GM13976 (cell line): ENCODE measurements around the gene CAMKK2.
"Not testable (repeated sequence)": the region's sequence is repeated elsewhere in the genome, so short reads cannot be mapped to it uniquely, and the experiment has no call there.

Source experiments
- DNase-seq: peaks from one replicate; pipeline ENCODE4 v3.0.0; 2012; ENCODE audit warnings: low spot score
- CTCF ChIP-seq: IDR thresholded peaks from 2 replicates; pipeline ENCODE4 v1.5.1; 2012; ENCODE audit warnings: borderline replicate concordance, mild to moderate bottlenecking; ENCODE audit not compliant: insufficient read depth; ENCODE audit errors: extremely low read depth, missing control alignments, control extremely low read depth
- in situ Hi-C: fragments of 300-500 bp; cut with MboI; formaldehyde crosslinking; loops from one replicate; pipeline ENCODE4 v1.12.0; 2022; ENCODE audit warnings: low sequenced_read_pairs, mixed read lengths, inconsistent platforms; ENCODE audit not compliant: unreplicated experiment

The CAMKK2 gene

GRCh38 chr12:121299662-121300061, 3.2 kb upstream of the CAMKK2 start:
- no peak for DNase-seq
- in situ Hi-C loops: no loop called here
- no peak for TF ChIP-seq CTCF

GRCh38 chr12:121298411-121298810, 1.9 kb upstream of the CAMKK2 start:
- DNase-seq, in situ Hi-C loops: not testable (repeated sequence)

GRCh38 chr12:121297435-121297991, 1.0 kb upstream of the CAMKK2 start:
- DNase-seq: peak; percentile 52
- no peak for TF ChIP-seq CTCF
- in situ Hi-C loops: no loop called here

GRCh38 chr12:121295746-121296617, 527 bp downstream of the CAMKK2 start:
- in situ Hi-C loops: no loop called here
- no peak for TF ChIP-seq CTCF
- peak; percentile 54 for DNase-seq

- no peak for DNase-seq
- in situ Hi-C loops: no loop called here
- TF ChIP-seq CTCF: no peak
Observed at GRCh38 chr12:121295116-121295745, 1.3 kb downstream of the CAMKK2 start.

GRCh38 chr12:121294151-121294889, 2.2 kb downstream of the CAMKK2 start:
- in situ Hi-C loops: no loop called here

More at GRCh38 chr12:121294151-121294889, 2.2 kb downstream of the CAMKK2 start:
- no peak for DNase-seq
- TF ChIP-seq CTCF: no peak
